Suprapubic skin (tissue), 4 donors: Measurements from ENCODE around the gene SH3BP4.

Experiments
- CTCF ChIP-seq, 2 donors: fragments of 200-600 bp in 1 of 2; fragments of 450-650 bp in 1 of 2; sonication (generic) in 1 of 2; IDR thresholded peaks; one replicate each; pipeline ENCODE4 v1.5.1; 2016 to 2019; ENCODE audit warnings: antibody characterized with exemption in 2 of 2, mild to moderate bottlenecking in 1 of 2, moderate library complexity in 1 of 2
- POLR2A ChIP-seq, 2 donors: fragments of 450-650 bp; IDR thresholded peaks; one replicate each; pipeline ENCODE4 v1.6.1; 2017; ENCODE audit warnings: antibody characterized with exemption in 2 of 2, mild to moderate bottlenecking in 2 of 2, moderate library complexity in 2 of 2
- POLR2AphosphoS5 ChIP-seq, 3 donors: sonication (generic); formaldehyde crosslinking; IDR thresholded peaks; one replicate each; pipeline ENCODE4 v1.6.1; 2017; ENCODE audit warnings: antibody characterized with exemption in 3 of 3

DNA sequence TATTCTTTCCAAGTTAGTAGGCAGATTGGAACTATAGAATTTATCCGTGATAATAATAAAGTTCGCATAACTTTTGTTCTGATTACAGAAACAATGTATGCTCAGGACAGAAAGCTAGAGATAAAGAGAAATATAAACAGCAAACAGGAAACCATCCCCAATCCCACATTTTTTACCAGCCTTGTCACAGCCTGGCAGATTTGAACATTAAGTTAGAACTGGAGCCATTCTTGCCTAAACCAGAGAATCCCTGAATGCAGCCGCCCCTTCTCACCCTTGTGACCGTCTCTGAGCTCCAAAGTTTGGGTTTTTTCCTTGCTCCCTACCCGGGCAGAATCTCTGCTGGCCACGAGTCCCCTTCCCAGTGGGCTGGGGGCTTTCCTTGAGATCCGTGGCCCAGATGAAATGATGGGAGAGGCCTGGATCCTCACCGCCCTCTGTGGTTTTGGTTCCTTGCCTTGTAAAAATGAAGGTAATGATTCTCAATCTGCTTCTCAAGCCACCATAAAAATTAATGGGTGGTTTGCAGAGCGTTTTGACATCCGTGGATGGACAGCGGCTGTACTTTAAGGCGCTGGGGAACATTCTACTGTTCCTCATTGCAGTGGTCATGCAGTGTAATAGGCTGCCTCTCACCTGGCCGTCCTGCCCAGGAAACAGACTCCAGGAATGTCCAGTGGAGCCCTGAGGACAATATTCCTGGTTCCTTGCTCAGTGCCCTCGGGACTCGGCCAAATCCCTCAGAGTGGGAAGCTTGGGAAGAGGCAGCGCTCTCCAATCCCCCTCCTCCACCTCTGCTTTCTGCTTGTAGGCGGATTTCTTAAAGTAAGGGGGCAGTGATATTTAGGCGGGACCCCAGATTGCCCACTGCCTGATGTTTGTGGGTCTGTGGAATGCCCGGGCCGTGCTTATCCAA, 1.6 kb downstream of the SH3BP4 start:
- TF ChIP-seq POLR2AphosphoS5 (IDR thresholded peaks at IDR 0.05) (no peak), POLR2A (IDR thresholded peaks at IDR 0.05) (no peak), CTCF (IDR thresholded peaks at IDR 0.05) (no peak)
